Loucy (cell line): ENCODE measurements around the gene PPM1F.

ENCODE experiments used
- H2AFZ ChIP-seq: fragments of 200-600 bp; sonication (generic); 2 replicates; pipeline ENCODE4 v1.6.0; 2016; ENCODE audit warnings: antibody characterized with exemption, mild to moderate bottlenecking, low read length, moderate library complexity
- H3F3A ChIP-seq: fragments of 200-600 bp; 2 replicates; pipeline ENCODE4 v1.6.0; 2016; ENCODE audit warnings: antibody characterized with exemption, low read depth, mild to moderate bottlenecking
- H3K27me3 ChIP-seq: fragments of 200-600 bp; sonication (generic); 2 replicates; pipeline ENCODE4 v1.6.1; 2014; ENCODE audit warnings: low read length, mild to moderate bottlenecking; ENCODE audit not compliant: insufficient read depth, poor library complexity, severe bottlenecking
- H3K36me3 ChIP-seq: fragments of 200-600 bp; sonication (generic); 2 replicates; pipeline ENCODE4 v1.6.1; 2016; ENCODE audit warnings: low read length; ENCODE audit not compliant: insufficient read depth
- H3K4me1 ChIP-seq: fragments of 200-600 bp; sonication (generic); 2 replicates; pipeline ENCODE4 v1.5.1; 2014; ENCODE audit warnings: low read length, mild to moderate bottlenecking; ENCODE audit not compliant: insufficient read depth, poor library complexity, severe bottlenecking
- H3K4me2 ChIP-seq: fragments of 200-600 bp; sonication (generic); 2 replicates; pipeline ENCODE4 v1.6.0; 2014; ENCODE audit warnings: antibody characterized with exemption, low read length, low read depth, mild to moderate bottlenecking; ENCODE audit not compliant: poor library complexity, severe bottlenecking
- H3K4me3 ChIP-seq: fragments of 200-600 bp; sonication (generic); 2 replicates; pipeline ENCODE4 v1.5.1; 2014; ENCODE audit warnings: low read length, mild to moderate bottlenecking, mixed read lengths; ENCODE audit not compliant: poor library complexity, severe bottlenecking
- H3K79me2 ChIP-seq: fragments of 200-600 bp; sonication (generic); 2 replicates; pipeline ENCODE4 v1.6.1; 2014; ENCODE audit warnings: low read length; ENCODE audit not compliant: insufficient read depth
- H3K9ac ChIP-seq: fragments of 200-600 bp; sonication (generic); 2 replicates; pipeline ENCODE4 v1.6.0; 2014; ENCODE audit warnings: mild to moderate bottlenecking, low read depth, low read length, moderate library complexity; ENCODE audit not compliant: poor library complexity, severe bottlenecking
- H3K9me2 ChIP-seq: fragments of 200-600 bp; sonication (generic); replicated peaks from 2 replicates; pipeline ENCODE4 v1.6.1; 2016; ENCODE audit warnings: low read depth, low read length, mixed read lengths
- H3K9me3 ChIP-seq: fragments of 200-600 bp; sonication (generic); 2 replicates; pipeline ENCODE4 v1.6.1; 2014; ENCODE audit warnings: mild to moderate bottlenecking, antibody characterized with exemption, low read length, low read depth; ENCODE audit not compliant: insufficient read depth
- H4K20me1 ChIP-seq: fragments of 200-600 bp; sonication (generic); 2 replicates; pipeline ENCODE4 v1.6.0; 2014; ENCODE audit warnings: antibody characterized with exemption, low read length, mild to moderate bottlenecking; ENCODE audit not compliant: insufficient read depth, poor library complexity, severe bottlenecking
- CTCF ChIP-seq: fragments of 200-600 bp; sonication (generic); conservative IDR thresholded peaks from 2 replicates; pipeline ENCODE4 v1.5.1; 2014; ENCODE audit warnings: mild to moderate bottlenecking, antibody characterized with exemption, low read length
- EZH2phosphoT487 ChIP-seq: fragments of 200-600 bp; IDR thresholded peaks from 2 replicates; pipeline ENCODE4 v1.6.1; 2018; ENCODE audit warnings: antibody characterized with exemption, mild to moderate bottlenecking, moderate library complexity, borderline replicate concordance

PPM1F gene

DNA sequence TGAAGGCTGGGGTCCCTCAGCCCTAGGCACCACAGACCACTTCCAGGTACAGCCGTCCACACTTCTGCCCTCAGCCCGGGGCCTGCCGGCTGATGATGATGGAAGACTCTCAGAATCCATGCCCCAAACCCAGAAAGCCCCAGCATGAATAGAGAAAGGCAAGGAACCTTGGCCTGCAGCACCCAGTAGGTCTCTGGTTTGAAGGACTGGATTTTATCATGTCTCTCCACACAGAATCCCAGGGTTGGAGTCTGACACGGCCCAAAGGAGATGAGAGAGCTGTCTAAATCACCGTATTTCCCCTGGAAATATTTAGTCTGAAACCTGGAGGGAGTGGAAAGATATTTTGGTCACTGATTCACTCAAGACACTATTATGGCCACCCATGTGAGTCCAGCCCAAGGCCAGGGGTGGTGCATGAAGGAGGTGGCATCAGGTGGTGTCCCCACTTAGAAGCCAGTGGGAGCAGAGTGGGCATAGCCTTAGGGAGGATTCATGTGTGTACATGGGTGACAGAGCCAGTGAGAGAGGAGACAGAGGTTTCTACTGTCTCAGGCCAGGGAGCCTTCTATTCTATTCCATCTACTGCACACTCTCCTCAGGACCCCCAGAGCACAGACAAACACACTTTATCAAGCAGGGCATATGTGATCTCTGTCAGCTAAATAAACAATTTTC is 15.9 kb upstream of the PPM1F start:
- H2AFZ ChIP-seq: no peak overlapping the region
- H3K27me3 ChIP-seq: no peaks in the 10 kb centered on the region
- H3K9ac ChIP-seq: no peak overlapping the region
- H3K9me3 ChIP-seq: no peaks in the 10 kb centered on the region
- H3K36me3 ChIP-seq: peaks cover 27% of the 10 kb centered on the region; the same call in 1 of the 2 replicates
- H3K9me2 ChIP-seq: no peaks in the 10 kb centered on the region
- H3F3A ChIP-seq: no peaks in the 10 kb centered on the region
- H3K4me3 ChIP-seq: no peak overlapping the region
- H4K20me1 ChIP-seq: no peaks in the 10 kb centered on the region
- no peaks in the 10 kb centered on the region for H3K4me1 ChIP-seq
- no peaks in the 10 kb centered on the region for H3K79me2 ChIP-seq
- no peak for TF ChIP-seq EZH2phosphoT487
- TF ChIP-seq CTCF: no peak
- H3K4me2 ChIP-seq: no peak overlapping the region

- Histone ChIP-seq H3K4me3 (no peak overlapping the region), H4K20me1 (no peaks in the 10 kb centered on the region), H3K9ac (no peak overlapping the region), H3K9me2 (no peaks in the 10 kb centered on the region), H3K79me2 (no peaks in the 10 kb centered on the region), H3K9me3 (no peaks in the 10 kb centered on the region), H3K36me3 (peaks cover 24% of the 10 kb centered on the region; the same call in 1 of the 2 replicates), H3F3A (no peaks in the 10 kb centered on the region), H3K4me1 (no peaks in the 10 kb centered on the region), H3K4me2 (no peak overlapping the region), H3K27me3 (no peaks in the 10 kb centered on the region), H2AFZ (no peak overlapping the region)
- TF ChIP-seq CTCF (no peak), EZH2phosphoT487 (no peak)
Observed at GRCh38 chr22:21967693-21968271, 15.1 kb upstream of the PPM1F start.

GRCh38 chr22:21966643-21967516 is 14.2 kb upstream of the PPM1F start:
- H3F3A ChIP-seq: no peaks in the 10 kb centered on the region
- no peaks in the 10 kb centered on the region for H3K9me3 ChIP-seq
- H3K9me2 ChIP-seq: no peaks in the 10 kb centered on the region
- H3K27me3 ChIP-seq: no peaks in the 10 kb centered on the region
- no peak overlapping the region for H3K9ac ChIP-seq
- TF ChIP-seq CTCF: no peak
- no peak for TF ChIP-seq EZH2phosphoT487
- no peak overlapping the region for H3K4me2 ChIP-seq
- H4K20me1 ChIP-seq: no peaks in the 10 kb centered on the region
- no peak overlapping the region for H2AFZ ChIP-seq
- no peak overlapping the region for H3K4me3 ChIP-seq
- no peaks in the 10 kb centered on the region for H3K79me2 ChIP-seq
- no peaks in the 10 kb centered on the region for H3K4me1 ChIP-seq
- peaks cover 31% of the 10 kb centered on the region; the same call in 1 of the 2 replicates for H3K36me3 ChIP-seq
